Left renal pelvis (tissue), 4 donors: ENCODE measurements around the gene GRM1. TPM values are rescaled to one million over a fixed set of nuclear protein-coding genes. Genes with fewer than 3 reads are reported as not detected.

ENCODE experiments used
- DNase-seq, 4 donors: peaks; one replicate each; pipeline ENCODE4 v3.0.0-alpha.2; 2013; ENCODE audit warnings: low read depth in 4 of 4, low spot score in 3 of 4
- polyA plus RNA-seq, 4 donors: library from polyadenylated mRNA; unstranded; fragments of 120-200 nt; gene quantifications; one replicate each; pipeline ENCODE4 v1.2.1, GENCODE V29; 2013; ENCODE audit not compliant: insufficient read length in 4 of 4

The GRM1 gene
- polyA plus RNA-seq, 4 donors: 0.11 to 0.39 (median 0.28) TPM

GRCh38 chr6:146310628-146311027, 281.8 kb downstream of the GRM1 start:
- DNase-seq: no peak

GRCh38 chr6:146311079-146311478, 282.2 kb downstream of the GRM1 start:
- no peak for DNase-seq

DNA sequence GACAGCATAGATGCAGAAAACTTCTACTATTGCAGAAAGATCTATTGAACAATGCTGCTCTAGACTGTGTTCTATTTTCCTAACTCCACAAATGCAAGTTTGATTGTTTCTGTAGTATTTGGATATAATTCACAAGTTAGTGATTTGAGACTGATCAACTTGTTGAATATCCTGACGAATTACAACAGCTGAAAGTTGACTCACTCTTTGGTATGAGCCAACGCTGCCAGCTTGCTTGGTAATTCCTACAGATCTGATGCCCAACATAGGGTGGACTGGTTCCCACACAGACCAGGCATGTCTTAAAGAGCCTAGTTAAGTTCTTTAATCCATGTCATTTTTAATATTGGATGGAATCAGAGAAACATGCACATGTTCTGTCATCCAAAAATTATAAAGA, 283.7 kb downstream of the GRM1 start:
- DNase-seq: no peak

DNA sequence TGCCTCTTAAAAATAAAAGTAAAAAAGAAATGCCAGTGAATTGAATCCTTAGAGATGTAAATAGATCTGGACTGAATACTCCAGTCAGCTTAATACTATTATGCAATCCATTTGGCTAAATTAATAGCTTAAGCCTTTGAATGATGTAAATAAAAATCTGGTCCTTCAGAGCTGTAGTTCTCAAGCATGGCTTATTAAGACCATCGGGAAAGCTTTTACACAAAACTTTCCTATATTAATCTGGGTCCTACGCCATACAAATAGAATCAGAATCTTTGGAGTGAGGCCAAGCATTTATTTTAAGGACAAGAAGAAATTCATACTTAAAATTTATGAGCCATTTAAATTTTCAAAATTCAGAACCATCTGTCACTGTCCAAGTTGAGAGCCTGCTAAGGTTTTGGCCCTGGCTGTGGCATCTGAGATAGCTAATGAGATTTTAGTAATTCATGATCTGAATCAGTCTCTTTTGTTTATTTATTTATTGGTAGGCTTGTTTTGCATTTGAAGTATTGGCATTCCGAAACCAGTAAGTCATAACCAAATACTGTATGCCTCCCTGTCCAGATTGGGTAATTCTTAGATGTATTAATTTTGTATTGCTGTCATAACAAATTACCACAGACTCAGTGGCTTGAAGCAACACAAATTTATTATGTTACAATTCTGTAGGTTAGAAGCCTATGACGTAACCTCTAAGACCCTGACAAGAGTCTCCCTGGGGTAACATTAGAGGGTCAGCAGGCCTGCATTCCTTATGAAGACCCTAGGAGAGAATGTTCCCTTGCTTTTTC, 286.7 kb downstream of the GRM1 start:
- no peak for DNase-seq

GRCh38 chr6:146316175-146316495, 287.3 kb downstream of the GRM1 start:
- DNase-seq: no peak

GRCh38 chr6:146331013-146331412, 302.2 kb downstream of the GRM1 start:
- DNase-seq: no peak

GRCh38 chr6:146335336-146335735, 306.5 kb downstream of the GRM1 start:
- DNase-seq: no peak

DNA sequence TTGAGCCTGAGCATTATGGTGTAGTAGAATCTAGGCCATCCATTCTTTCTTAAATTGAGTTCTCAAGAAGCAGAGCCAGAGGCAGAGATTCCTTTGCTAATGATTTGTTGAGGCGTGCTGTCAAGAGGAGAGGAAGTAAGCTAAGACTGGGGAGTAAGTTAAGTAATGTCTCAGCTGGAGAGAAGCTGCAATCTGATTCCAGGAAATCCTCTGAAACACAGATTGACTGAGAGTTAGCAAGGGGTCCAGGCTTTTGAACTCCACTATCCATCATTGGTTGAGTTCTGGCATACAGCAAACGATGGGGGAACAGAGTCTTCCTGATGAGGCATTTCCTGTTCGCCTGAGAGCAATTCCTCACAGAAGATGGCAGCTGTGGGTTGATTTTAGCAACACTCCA, 307.3 kb downstream of the GRM1 start:
- DNase-seq: no peak

DNA sequence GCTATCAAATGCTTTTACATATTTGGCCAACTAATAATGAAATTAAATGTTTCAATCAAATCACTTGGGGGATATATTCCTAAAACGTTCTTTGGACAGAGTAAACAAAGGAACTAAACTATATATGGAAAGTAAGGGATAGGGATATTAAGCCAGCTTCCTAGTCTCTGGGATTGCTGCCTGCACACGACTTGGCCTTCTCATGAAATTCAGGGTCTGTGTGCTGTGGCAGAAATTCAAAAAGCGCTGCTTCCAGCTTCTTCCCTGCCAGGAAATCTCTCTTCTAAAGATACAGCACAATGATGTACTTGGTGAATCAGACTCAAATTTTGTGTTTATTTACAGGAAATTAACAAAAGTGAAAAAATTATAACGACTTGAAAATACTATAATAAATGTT, 308.5 kb downstream of the GRM1 start:
- DNase-seq: no peak

DNA sequence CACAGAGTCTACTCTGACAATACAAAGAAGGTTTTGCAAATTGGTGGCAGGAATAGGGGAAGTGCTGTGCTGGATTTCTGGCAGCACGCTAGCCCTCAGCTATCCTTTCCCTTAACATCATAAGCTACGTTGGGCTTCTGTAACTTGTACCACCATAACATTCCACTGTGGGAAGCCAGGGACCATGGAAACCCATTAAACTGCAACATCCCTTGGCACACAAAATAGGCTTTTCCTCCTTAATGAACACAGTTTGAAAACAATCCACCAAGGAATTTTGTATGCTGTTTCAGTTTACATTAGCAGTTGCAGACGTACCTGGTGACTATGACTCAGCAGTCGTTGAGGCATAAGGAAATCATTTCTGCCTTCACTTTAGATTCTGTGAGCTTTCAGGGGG, 310.9 kb downstream of the GRM1 start:
- DNase-seq: no peak

- DNase-seq: no peak
Measured at GRCh38 chr6:146341493-146342230, 312.8 kb downstream of the GRM1 start.

- DNase-seq: no peak
Measured at GRCh38 chr6:146345598-146345997, 316.7 kb downstream of the GRM1 start.

- no peak for DNase-seq
Measured at GRCh38 chr6:146347090-146347489, 318.2 kb downstream of the GRM1 start.

DNA sequence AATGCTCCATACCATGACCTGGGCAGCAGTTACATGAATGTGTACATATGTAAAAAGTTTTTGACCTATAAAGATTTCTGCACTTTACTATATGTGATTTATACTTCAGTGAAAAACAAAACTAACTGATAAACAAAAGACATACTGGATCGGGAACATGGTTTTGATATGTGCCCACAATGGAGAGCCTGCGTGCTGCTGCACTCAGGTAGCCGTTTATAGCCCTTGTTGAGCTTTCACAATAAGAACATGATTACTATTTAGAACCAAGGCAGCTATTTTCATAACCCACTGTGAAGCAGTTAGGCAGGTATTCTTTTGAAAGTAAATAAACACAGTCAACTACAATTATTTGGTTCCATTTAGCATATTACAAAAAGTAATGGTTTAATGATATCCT, 318.8 kb downstream of the GRM1 start:
- no peak for DNase-seq

DNA sequence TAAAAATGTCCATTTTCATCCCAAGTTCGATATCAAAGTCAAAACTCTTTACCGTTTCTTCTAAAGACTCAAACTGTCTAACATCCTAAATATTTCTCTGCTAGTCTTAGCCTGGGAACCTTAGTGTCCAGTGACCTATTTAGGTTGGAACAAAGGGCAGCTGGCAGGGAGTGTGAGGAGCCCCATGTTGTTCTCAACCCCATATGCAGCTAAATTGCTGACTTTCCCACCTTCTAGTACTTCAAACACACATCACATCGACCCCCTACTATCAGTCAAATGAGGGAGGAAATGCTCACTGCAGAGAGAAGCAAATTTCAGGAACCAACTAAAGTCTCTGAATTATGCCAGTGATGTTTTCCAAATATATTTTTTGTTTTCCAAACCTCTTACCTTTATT, 322.2 kb downstream of the GRM1 start:
- no peak for DNase-seq

- no peak for DNase-seq
Measured at GRCh38 chr6:146352163-146352562, 323.3 kb downstream of the GRM1 start.

DNA sequence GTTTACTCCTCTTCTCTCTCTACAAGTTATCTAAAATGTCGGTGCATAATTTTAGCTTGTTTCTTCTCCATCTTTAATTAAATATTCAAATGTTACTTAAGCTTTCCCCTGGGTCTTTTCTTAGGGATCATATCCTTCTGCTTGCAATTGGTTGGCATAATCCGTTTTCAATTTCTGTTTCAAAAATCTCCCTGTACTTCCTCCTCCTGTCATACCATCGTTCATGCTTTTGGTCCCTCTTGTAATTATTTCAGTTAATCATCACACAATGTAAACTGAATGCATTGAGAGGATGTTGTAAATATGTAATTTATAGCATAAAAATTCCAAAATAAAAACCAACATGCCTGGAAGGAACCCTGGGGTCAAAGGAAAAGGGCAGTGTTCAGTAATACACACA, 325.6 kb downstream of the GRM1 start:
- no peak for DNase-seq

- DNase-seq: no peak
Measured at GRCh38 chr6:146355521-146356100, 326.7 kb downstream of the GRM1 start.

DNA sequence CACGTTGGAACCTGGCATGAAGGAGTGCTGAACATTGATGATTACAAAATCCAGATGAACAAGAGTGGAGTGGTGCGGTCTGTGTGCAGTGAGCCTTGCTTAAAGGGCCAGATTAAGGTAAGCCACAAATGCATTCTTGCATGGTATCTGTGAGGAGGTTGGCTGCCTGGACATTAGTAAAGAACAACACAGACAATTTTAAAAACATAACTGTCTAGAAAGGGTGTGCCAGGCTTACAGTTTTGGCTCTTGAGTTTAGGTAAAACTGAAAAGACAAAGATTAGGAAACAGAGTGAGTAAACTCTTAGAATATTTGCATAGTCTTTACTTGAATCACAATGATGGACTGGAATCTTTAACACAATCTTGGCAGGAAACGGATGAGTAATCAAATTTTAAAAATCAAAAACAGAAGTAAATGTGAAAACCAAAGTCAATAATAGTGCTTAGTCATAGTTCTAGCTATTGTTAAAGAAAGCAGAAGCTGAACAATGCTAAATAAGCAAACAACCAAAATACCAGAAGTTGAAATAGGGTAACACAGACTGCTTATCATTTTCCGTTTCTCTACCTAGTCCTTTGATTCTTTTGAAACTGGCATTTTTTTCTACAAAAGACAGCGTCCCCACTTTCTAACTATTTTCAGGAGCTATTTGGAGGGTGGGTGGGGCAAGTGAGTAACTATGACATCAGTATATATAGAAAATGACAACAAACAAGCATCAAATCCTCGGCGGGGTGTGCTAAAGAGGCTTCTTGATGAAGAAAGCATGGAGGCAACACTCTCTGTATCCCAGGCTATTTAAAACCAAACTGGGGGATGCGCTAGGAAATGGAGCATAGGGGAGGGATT, 328.9 kb downstream of the GRM1 start:
- no peak for DNase-seq

DNA sequence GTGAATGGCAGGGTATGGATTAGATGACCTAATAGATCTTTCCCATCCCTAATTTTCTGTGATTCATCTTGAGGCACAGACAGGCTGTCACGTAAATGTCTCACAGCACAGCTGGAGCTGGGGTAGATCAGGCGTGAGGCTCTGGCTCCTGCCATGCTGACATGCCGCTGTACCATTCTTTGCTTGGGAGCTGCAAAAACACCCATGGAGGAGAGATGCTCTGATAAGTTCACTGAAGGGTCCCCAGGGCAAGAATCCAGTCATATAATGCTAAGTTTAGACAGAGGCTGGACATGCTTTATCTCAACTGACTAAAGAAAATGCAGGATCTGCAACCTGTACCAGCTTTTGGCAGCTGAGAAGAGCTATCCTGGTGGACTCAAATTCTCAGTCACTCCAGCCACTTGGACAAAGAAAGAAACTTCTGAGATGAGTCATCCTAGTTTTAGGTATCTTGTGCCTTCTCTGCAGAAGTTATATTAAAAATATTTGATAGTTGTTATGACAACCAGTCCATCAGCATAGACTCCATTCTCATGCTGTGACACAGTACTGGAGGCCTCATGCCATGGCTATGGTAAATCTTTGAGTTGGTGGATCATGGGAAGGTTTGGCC, 329.7 kb downstream of the GRM1 start:
- no peak for DNase-seq

DNA sequence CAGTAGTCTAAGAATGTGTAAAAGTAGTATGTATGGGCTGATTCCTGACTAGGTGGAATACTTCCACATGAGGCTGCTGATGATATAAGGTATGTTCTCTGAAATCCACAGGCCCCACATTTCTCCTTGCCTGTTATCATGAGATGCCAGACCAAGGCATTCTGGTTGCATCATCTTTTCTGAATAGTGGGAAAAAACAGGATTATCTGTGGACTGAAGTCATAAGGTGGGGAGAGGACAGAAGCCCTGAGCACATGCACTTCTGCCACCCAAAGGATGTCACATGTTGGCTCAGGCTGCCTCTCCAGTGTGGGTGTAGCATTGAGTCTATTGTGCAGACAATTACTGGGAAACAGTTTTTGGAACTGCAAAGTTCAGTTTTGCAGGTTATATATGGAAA, 330.3 kb downstream of the GRM1 start:
- DNase-seq: no peak
